Measurements from ENCODE around the gene METRNL. TPM values are rescaled to one million over a fixed set of nuclear protein-coding genes. Genes with fewer than 3 reads are reported as not detected.

The METRNL gene
- total RNA-seq, 1 donor from 2014 or later: 76.2 TPM

- Mint-ChIP-seq H3K27ac (no peak overlapping the region), H3K27me3 (no peaks in the 10 kb centered on the region), H3K4me1 (ENCODE audit: unreplicated experiment) (peaks cover 11% of the 10 kb centered on the region), H3K4me3 (no peak overlapping the region), H3K9me3 (no peaks in the 10 kb centered on the region), H3K36me3 (no peaks in the 10 kb centered on the region)
- no peak for DNase-seq (ENCODE audit: extremely low spot score, unreplicated experiment)
- no peak for TF ChIP-seq CTCF (conservative IDR thresholded peaks at IDR 0.05)
Observed at GRCh38 chr17:83097831-83098230, 18.4 kb downstream of the METRNL start.

- DNase-seq (ENCODE audit: extremely low spot score, unreplicated experiment): no peak
- Mint-ChIP-seq H3K27ac (peak overlapping the region; percentile 91), H3K4me1 (ENCODE audit: unreplicated experiment) (peaks cover 11% of the 10 kb centered on the region), H3K9me3 (no peaks in the 10 kb centered on the region), H3K36me3 (no peaks in the 10 kb centered on the region), H3K27me3 (no peaks in the 10 kb centered on the region), H3K4me3 (no peak overlapping the region)
- no peak for TF ChIP-seq CTCF (conservative IDR thresholded peaks at IDR 0.05)
Observed at GRCh38 chr17:83098241-83099085, 19.1 kb downstream of the METRNL start.

GRCh38 chr17:83099086-83099555, 19.7 kb downstream of the METRNL start:
- peak overlapping the region; percentile 91 for H3K27ac Mint-ChIP-seq
- H3K4me3 Mint-ChIP-seq: no peak overlapping the region
- TF ChIP-seq CTCF (conservative IDR thresholded peaks at IDR 0.05): no peak
- H3K36me3 Mint-ChIP-seq: no peaks in the 10 kb centered on the region
- no peaks in the 10 kb centered on the region for H3K27me3 Mint-ChIP-seq
- no peaks in the 10 kb centered on the region for H3K9me3 Mint-ChIP-seq
- H3K4me1 Mint-ChIP-seq (ENCODE audit: unreplicated experiment): peaks cover 11% of the 10 kb centered on the region
- no peak for DNase-seq (ENCODE audit: extremely low spot score, unreplicated experiment)

GRCh38 chr17:83099570-83100181, 20.3 kb downstream of the METRNL start:
- TF ChIP-seq CTCF (conservative IDR thresholded peaks at IDR 0.05): no peak
- H3K4me1 Mint-ChIP-seq (ENCODE audit: unreplicated experiment): peaks cover 11% of the 10 kb centered on the region
- H3K9me3 Mint-ChIP-seq: no peaks in the 10 kb centered on the region
- H3K27ac Mint-ChIP-seq: peak overlapping the region; percentile 91
- peak overlapping the region; percentile 82 for H3K4me3 Mint-ChIP-seq
- no peaks in the 10 kb centered on the region for H3K27me3 Mint-ChIP-seq
- DNase-seq (ENCODE audit: extremely low spot score, unreplicated experiment): no peak
- no peaks in the 10 kb centered on the region for H3K36me3 Mint-ChIP-seq

GRCh38 chr17:83100220-83100852, 20.9 kb downstream of the METRNL start:
- DNase-seq (ENCODE audit: extremely low spot score, unreplicated experiment): no peak
- no peaks in the 10 kb centered on the region for H3K27me3 Mint-ChIP-seq
- no peak for TF ChIP-seq CTCF (conservative IDR thresholded peaks at IDR 0.05)
- peak overlapping the region; percentile 91 for H3K27ac Mint-ChIP-seq
- H3K4me3 Mint-ChIP-seq: peak overlapping the region; percentile 82
- peaks cover 11% of the 10 kb centered on the region for H3K4me1 Mint-ChIP-seq (ENCODE audit: unreplicated experiment)
- H3K36me3 Mint-ChIP-seq: no peaks in the 10 kb centered on the region
- no peaks in the 10 kb centered on the region for H3K9me3 Mint-ChIP-seq
